ENCODE data around the gene RFPL3.
"Not testable (repeated sequence)": the region's sequence is repeated elsewhere in the genome, so short reads cannot be mapped to it uniquely, and the experiment has no call there.

The RFPL3 gene

GRCh38 chr22:32357567-32357966, at the start of gene RFPL3:
RFPL3 (plus strand) TSS chr22:32357867; CDS start chr22:32358072, 205 bp downstream.
- DNase-seq: not testable (repeated sequence)

- DNase-seq: no peak
These were observed 49.5 kb upstream of the RFPL3 start for GRCh38 chr22:32308191-32308590.

GRCh38 chr22:32308934-32309333, 48.7 kb upstream of the RFPL3 start:
- DNase-seq: no peak

GRCh38 chr22:32309585-32310251, 47.9 kb upstream of the RFPL3 start:
- DNase-seq: no peak

GRCh38 chr22:32310777-32311176, 46.9 kb upstream of the RFPL3 start:
- no peak for DNase-seq

- DNase-seq: no peak
These were observed 46.1 kb upstream of the RFPL3 start for GRCh38 chr22:32311551-32312071.

GRCh38 chr22:32312748-32313147, 44.9 kb upstream of the RFPL3 start:
- DNase-seq: no peak

- DNase-seq: no peak
These were observed 44.1 kb upstream of the RFPL3 start for GRCh38 chr22:32313532-32313931.

GRCh38 chr22:32317524-32317923, 40.1 kb upstream of the RFPL3 start:
- DNase-seq: no peak

- no peak for DNase-seq
These were observed 39.3 kb upstream of the RFPL3 start for GRCh38 chr22:32318361-32318760.

GRCh38 chr22:32319861-32320406, 37.7 kb upstream of the RFPL3 start:
- DNase-seq: no peak

- DNase-seq: no peak
These were observed 34.7 kb upstream of the RFPL3 start for GRCh38 chr22:32322986-32323385.

- no peak for DNase-seq
These were observed 34.0 kb upstream of the RFPL3 start for GRCh38 chr22:32323513-32324164.

- no peak for DNase-seq
These were observed 32.9 kb upstream of the RFPL3 start for GRCh38 chr22:32324505-32325415.

- DNase-seq: no peak
These were observed 32.3 kb upstream of the RFPL3 start for GRCh38 chr22:32325416-32325801.

GRCh38 chr22:32325811-32326237, 31.8 kb upstream of the RFPL3 start:
- no peak for DNase-seq

GRCh38 chr22:32326647-32327046, 31.0 kb upstream of the RFPL3 start:
- DNase-seq: no peak

- DNase-seq: no peak
These were observed 30.6 kb upstream of the RFPL3 start for GRCh38 chr22:32327066-32327465.

- no peak for DNase-seq
These were observed 30.0 kb upstream of the RFPL3 start for GRCh38 chr22:32327596-32328171.

GRCh38 chr22:32328306-32329201, 29.1 kb upstream of the RFPL3 start:
- DNase-seq: no peak

- DNase-seq: no peak
These were observed 28.4 kb upstream of the RFPL3 start for GRCh38 chr22:32329202-32329645.
